Testis (tissue), 3 donors: ENCODE measurements around the gene CARHSP1. TPM values are rescaled to one million over a fixed set of nuclear protein-coding genes. Genes with fewer than 3 reads are reported as not detected.

Experiments
- DNase-seq: peaks from one replicate; pipeline ENCODE4 v3.0.0-alpha.2; 2019
- H3K27ac ChIP-seq, 2 donors: fragments of 200-600 bp; sonication (generic); one replicate each; pipeline ENCODE4 v1.5.1; 2019
- H3K27me3 ChIP-seq: fragments of 200-600 bp; sonication (generic); one replicate; pipeline ENCODE4 v1.5.1; 2019
- H3K36me3 ChIP-seq: fragments of 200-600 bp; sonication (generic); one replicate; pipeline ENCODE4 v1.5.1; 2017; ENCODE audit warnings: low read depth; ENCODE audit errors: missing control alignments
- H3K4me1 ChIP-seq: fragments of 200-600 bp; sonication (generic); one replicate; pipeline ENCODE4 v1.5.1; 2019
- H3K4me3 ChIP-seq, 2 donors: fragments of 200-600 bp; sonication (generic); one replicate each; pipeline ENCODE4 v1.5.1; 2017 to 2019
- H3K9me3 ChIP-seq: fragments of 200-600 bp; sonication (generic); one replicate; pipeline ENCODE4 v1.5.1; 2017
- CTCF ChIP-seq, 3 experiments: fragments of 450-650 bp in 2 of 3; fragments of 200-600 bp in 1 of 3; sonication (generic) in 1 of 3; IDR thresholded peaks; one replicate each; pipeline ENCODE4 v1.5.1; 2016 to 2019; ENCODE audit warnings: antibody characterized with exemption in 3 of 3, mild to moderate bottlenecking in 2 of 3, moderate library complexity in 1 of 3
- POLR2A ChIP-seq: fragments of 450-650 bp; IDR thresholded peaks from one replicate; pipeline ENCODE4 v1.6.1; 2017; ENCODE audit warnings: antibody characterized with exemption, mild to moderate bottlenecking, moderate library complexity
- WGBS, 2 donors: methylation state at CpG; one replicate each; pipeline ENCODE4 v1.1.5; 2018; 5-methylcytosine and 5-hydroxymethylcytosine counted together
- intact Hi-C: fragments of 100-400 bp; cut with DNase I; formaldehyde crosslinking; loops from one replicate; pipeline ENCODE4 v1.15.1; 2023; ENCODE audit warnings: low total_unique reads
- polyA plus RNA-seq: library from polyadenylated mRNA; stranded (reverse); fragments of 350-450 nt; fragmentation: Illumina TruSeq; extraction: RNeasy Lipid Tissue Mini Kit (QIAGEN cat#74804); gene quantifications from one replicate; pipeline ENCODE4 v1.2.3, GENCODE V29; 2014; ENCODE audit warnings: low read depth, low replicate concordance; ENCODE audit not compliant: insufficient read depth
- total RNA-seq, 2 donors: library from RNA; depleted of rRNA; stranded (reverse); fragments of >200 nt; gene quantifications; one replicate each; pipeline ENCODE4 v1.2.3, GENCODE V29; 2016

CARHSP1 gene
- total and polyA plus RNA-seq, 3 donors from 2014 or later, result 241 to 457 (median 437) TPM

GRCh38 chr16:8850279-8850885, 18.4 kb downstream of the CARHSP1 start:
- H3K9me3 ChIP-seq, result no peaks in the 10 kb centered on the region
- DNase-seq, result no peak
- no peak overlapping the region for H3K4me3 ChIP-seq
- 59 to 70% methylated on average over 7 to 11 of the region's 11 CpGs for WGBS, 2 donors
- peak overlapping the region in 1 of 2 donors; percentile 47 for H3K27ac ChIP-seq
- intact Hi-C loops, result no loop called here
- TF ChIP-seq CTCF (IDR thresholded peaks at IDR 0.05) (no peak), POLR2A (no peak)
- no peaks in the 10 kb centered on the region for H3K27me3 ChIP-seq
- H3K4me1 ChIP-seq, result peaks cover 15% of the 10 kb centered on the region
- H3K36me3 ChIP-seq, result no peaks in the 10 kb centered on the region

GRCh38 chr16:8849411-8850011, 19.3 kb downstream of the CARHSP1 start:
- WGBS, 2 donors, result 82% methylated on average over 19 of the region's 19 CpGs
- H3K27me3 ChIP-seq, result no peaks in the 10 kb centered on the region
- H3K4me1 ChIP-seq, result peaks cover 15% of the 10 kb centered on the region
- H3K36me3 ChIP-seq, result no peaks in the 10 kb centered on the region
- no peaks in the 10 kb centered on the region for H3K9me3 ChIP-seq
- TF ChIP-seq POLR2A (no peak), CTCF (IDR thresholded peaks at IDR 0.05) (no peak)
- H3K4me3 ChIP-seq, result no peak overlapping the region
- intact Hi-C loops, result no loop called here
- H3K27ac ChIP-seq, result no peak overlapping the region
- DNase-seq, result no peak

GRCh38 chr16:8848939-8849391, 19.8 kb downstream of the CARHSP1 start:
- Histone ChIP-seq H3K4me3 (no peak overlapping the region), H3K27me3 (no peaks in the 10 kb centered on the region), H3K4me1 (peaks cover 15% of the 10 kb centered on the region), H3K9me3 (no peaks in the 10 kb centered on the region), H3K36me3 (no peaks in the 10 kb centered on the region), H3K27ac (no peak overlapping the region)
- DNase-seq, result no peak
- intact Hi-C loops, result no loop called here
- TF ChIP-seq POLR2A, result no peak
- no peak for TF ChIP-seq CTCF (IDR thresholded peaks at IDR 0.05)
- 76 to 89% methylated on average over 8 of the region's 8 CpGs for WGBS, 2 donors

GRCh38 chr16:8848231-8848938, 20.4 kb downstream of the CARHSP1 start:
- intact Hi-C loops, result no loop called here
- peaks cover 12% of the 10 kb centered on the region for H3K4me1 ChIP-seq

More at GRCh38 chr16:8848231-8848938, 20.4 kb downstream of the CARHSP1 start:
- WGBS, 2 donors, result 94 to 96% methylated on average over 12 to 26 of the region's 26 CpGs
- no peaks in the 10 kb centered on the region for H3K36me3 ChIP-seq
- no peak for TF ChIP-seq POLR2A
- TF ChIP-seq CTCF (IDR thresholded peaks at IDR 0.05), result no peak
- H3K27me3 ChIP-seq, result no peaks in the 10 kb centered on the region
- H3K27ac ChIP-seq, result no peak overlapping the region
- no peaks in the 10 kb centered on the region for H3K9me3 ChIP-seq
- DNase-seq, result no peak
- no peak overlapping the region for H3K4me3 ChIP-seq
